Measurements from ENCODE around the gene SPTBN1.
"Not testable (repeated sequence)": the region's sequence is repeated elsewhere in the genome, so short reads cannot be mapped to it uniquely, and the experiment has no call there.

Gene SPTBN1

DNA sequence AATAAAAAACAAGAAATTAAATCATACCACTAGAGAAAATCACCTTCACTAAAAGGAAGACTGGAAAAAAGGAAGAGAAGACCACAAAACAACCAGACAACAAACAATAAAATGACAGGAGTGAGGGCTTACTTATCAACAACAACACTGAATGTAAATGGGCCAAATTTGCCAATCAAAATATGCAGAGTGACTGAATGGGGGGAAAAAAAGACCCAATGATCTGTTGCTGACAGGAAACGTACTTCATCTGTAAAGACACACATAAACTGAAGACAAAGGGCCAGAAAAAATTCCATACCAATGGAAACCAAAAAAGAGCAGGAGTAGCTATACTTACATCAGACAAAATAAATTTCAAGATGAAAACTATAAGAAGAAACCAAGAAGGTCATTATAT lies 241.8 kb downstream of the SPTBN1 start:
- DNase-seq, result no peak

DNA sequence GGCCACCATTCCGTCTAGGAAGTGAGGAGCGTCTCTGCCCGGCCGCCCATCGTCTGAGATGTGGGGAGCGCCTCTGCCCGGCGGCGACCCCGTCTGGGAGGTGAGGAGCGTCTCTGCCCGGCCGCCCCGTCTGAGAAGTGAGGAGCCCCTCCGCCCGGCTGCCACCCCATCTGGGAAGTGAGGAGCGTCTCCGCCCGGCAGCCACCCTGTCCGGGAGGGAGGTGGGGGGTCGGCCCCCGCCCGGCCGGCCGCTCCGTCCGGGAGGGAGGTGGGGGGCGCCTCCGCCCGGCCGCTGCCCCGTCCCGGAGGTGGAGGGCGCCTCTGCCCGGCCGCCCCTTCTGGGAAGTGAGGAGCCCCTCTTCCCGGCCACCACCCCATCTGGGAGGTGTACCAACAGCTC lies 242.8 kb downstream of the SPTBN1 start:
- DNase-seq, result not testable (repeated sequence)

DNA sequence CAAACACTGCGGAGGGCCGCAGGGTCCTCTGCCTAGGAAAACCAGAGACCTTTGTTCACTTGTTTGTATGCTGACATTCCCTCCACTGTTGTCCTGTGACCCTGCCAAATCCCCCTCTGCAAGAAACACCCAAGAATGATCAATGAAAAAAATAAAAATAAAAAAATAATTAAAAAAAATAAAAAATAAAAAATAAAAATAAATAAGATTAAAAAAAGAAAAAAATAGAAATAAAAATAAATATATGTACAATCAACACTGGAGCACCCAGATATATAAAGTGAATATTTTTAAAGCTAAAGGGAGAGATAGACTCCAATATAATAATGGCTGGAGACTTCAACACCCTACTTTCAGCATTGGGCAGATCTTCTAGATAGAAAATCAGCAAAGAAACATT lies 243.5 kb downstream of the SPTBN1 start:
- DNase-seq, result no peak

DNA sequence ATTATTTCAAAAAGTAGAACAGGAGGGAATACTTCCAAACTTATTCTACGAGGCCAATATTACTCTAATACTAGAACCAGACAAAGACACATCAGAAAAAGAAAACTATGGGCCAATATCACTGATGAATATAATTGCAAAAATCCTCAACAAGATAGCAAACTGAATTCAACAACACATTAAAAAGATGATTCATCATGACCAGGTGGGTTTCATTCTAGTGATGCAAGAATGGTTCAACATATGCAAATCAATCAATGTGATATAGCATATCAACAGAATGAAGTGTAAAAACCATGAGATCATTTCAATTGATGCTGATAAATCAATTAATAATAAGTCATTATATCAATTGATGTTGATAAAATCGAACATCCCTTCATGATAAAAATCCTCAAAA lies 244.9 kb downstream of the SPTBN1 start:
- DNase-seq, result no peak

DNA sequence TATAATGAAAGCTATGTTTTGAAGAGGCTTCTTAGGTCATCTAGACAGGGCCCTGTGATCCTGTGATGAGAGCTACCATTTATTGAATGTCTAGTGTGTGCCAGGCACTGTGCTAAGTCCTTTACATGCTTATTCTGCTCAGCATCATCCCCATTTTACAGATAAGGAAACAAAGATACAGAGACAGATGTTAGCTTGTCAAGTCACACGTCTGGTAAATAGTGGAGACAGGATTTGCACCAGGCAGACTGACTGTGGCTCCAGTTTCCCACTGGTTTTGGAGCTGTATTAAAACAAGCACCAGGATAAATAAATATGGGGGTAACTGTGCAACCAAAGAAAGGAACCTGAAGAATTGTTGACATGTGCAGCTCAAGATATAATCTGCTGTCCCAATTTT lies 248.1 kb downstream of the SPTBN1 start:
- no peak for DNase-seq

DNA sequence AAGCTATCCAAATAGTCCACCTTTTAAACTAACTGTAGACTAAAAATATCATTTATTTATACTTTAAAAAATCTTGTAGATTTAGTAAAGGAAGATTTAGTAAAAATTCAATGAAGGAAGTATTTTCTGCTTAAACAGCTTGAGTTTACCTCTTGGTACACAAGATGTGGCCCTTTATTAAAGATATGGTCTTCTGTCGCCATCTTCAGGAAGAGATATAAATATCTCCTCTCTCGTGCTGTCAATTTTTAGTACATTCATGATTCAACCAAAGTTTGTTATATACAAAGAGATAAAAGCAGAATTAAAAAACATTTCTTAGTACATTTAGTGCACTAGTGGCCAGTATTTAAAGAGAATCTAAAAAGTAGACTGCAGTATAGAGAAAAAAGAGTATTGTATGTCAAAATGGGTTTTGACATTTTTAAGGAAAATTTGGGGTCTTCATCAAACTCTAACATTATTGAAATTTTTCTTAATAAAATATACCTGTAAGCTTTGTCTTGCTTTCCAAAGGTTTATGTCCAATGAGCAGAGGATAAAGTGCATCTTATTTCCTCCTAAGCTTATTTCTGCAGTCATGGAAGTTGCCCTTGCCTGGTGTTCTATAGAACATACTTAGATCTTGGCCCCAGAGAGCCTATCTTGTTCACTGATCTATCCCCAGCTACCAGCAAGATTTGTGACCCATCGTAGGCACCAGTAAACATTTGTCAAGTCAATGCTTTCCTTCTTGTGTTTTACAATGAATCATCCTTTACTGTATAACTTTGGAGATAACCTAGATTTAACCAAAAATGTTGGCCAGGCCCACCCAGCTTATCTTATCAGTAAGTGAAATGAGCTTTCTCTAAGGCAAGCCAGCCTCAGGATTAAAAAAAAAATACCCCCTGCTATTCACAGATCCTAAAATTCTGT lies 248.8 kb downstream of the SPTBN1 start:
- peak in 1 of 56 donors; percentile 39 for DNase-seq

DNA sequence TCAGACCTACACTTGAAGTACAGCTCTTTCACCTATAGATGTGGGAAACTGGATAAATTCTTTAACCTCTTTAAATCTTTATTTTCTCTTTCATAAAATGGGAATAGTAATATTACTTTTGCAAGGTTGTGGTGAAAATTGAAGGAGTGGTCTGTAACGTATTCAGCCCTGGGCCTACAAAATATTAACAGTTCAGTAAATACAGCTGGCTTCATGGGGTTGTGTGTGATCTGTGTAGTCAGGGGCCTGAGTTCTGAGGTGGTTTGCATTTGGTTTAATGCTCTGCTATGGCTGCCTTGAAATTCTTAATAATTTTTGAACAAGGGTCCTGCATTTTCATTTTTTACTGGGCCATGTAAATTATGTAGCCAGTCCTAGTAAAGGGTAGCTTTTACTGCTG lies 250.5 kb downstream of the SPTBN1 start:
- DNase-seq, result no peak

DNA sequence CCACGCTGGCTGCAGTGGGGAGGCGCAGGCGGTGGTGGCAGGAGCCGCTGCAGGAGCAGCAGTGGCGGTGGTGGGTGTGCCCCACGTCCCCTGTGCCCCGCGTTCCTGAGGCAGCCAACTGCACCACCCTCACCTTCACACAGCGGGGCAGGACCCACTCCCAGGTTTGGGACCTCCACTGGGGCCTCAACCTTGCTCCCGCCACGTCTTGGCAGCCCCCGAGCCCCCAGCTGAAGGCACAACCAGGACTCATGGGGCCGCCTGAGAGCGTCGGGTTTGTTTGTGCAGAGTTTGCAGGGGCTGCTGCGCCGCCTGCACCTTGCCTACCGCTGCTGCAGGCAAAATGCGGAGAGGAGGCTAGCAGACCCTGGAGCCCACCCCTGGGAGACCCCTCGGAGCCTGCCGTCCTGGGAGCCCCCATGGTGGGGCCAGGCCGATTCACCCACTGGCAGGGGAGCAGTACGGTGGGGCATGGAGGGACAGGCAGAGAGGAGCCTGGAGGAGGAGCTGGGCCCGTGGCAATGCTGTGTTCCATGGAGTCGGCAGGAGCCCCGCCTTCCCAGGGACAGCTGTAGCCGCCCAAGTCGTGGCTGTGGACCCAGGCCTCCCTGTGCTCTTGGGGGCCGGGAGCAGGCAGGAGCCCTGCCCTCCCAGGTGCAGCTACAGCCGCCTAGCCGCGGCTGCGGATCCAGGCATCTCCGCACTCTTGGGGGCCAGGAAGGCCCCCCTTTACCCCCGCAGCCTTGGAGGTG lies 252.6 kb downstream of the SPTBN1 start:
- peak in 16 of 56 donors; percentile 4 to 30 (median 18) for DNase-seq

DNA sequence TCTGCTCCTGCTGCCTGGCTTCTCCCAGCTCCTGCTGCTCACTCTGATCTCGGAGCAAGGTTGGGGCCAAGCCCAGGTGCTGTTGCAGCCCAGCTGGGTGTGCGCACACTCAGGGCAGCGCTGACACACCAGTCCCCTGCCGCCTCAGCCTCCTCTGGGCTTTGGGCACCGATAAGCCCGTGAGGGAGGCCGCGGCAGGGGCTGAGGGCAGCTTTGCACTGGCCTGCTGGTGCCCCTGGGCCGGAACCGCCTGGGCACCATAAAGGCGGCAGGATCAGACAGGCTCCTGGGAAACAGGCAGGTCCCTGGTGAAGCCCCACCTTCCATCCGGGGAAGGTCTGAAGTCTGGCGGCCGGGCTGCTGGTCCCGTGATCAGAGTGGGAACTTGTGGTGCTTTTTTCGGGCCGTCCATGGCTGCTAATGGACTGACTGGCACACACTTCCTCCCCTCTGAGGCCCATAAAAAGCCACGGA lies 253.2 kb downstream of the SPTBN1 start:
- peak in 1 of 56 donors; percentile 9 for DNase-seq

DNA sequence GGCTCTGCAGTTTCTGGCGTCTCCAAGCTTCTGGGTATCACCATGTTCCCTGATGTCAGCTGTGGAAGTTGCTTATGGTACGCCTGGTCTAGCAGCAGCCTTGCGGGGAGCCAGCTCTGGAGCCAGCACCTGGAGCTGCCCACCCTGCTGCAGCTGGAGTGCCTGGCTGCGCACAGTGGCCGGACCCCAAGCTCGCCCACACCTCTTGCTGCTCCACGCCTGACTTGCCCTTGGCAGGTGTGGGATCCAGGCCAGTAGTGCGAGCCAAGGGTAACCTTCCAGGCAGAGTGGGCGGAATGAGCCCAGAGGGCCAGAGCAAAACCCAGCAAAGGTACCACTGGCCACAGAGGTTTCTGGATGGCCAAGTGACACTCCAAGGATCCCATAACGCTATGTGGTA lies 254.1 kb downstream of the SPTBN1 start:
- no peak for DNase-seq

DNA sequence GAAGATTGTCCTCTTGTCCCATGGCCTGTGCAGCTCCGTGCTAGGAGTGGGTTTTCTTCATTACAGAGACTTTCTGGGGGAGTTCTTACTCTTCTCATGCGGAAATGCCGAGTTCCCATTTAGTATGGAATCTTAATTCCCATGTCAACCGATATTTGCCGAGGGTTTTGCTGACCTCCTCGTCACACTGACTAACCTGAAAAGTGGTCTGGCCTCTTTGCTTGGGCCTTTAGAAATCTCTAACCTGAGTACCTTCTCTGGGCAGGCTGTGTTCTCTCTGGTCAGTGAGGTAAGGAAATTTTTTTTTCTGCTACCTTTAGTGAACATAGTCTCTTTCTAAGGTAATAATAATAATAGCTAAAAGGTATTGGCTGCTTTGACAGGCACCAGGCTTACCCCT lies 256.4 kb downstream of the SPTBN1 start:
- DNase-seq, result no peak

DNA sequence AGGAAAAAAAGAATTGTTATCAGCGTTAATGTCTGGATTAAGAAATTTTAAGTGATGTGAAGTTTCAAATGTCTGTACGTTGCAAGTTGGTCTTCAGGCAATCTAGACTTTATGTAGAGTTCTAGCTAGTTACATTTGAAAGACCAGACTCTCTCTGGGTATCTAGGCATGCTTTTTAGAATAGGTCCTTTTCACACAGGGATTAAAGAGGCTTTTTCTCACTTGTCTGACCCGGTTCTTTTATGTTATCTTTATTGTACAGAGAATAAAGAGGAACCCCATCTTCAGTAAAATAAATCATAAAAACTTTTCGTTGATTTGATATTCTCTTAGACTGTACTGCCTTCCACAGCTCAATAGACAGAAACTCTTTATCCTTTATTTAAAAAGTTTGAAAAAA lies 258.9 kb downstream of the SPTBN1 start:
- no peak for DNase-seq

DNA sequence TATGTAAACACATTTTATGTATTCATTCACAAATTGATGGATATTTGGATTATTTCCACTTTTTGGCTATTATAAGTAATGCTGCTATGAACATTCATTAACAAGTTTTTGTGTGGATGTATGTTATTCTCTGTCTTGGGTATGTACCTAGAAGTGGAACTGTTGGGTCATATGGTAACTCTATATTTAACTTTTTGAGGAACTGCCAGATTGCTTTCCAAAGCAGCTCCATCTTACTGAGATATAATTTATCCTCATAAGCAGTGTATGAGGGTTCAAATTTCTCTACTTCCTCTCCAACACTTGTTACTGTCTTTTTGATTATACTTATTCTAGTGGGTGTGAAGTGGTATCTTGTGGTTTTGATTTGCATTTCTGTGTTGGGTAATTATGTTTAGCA lies 260.2 kb downstream of the SPTBN1 start:
- DNase-seq, result no peak

DNA sequence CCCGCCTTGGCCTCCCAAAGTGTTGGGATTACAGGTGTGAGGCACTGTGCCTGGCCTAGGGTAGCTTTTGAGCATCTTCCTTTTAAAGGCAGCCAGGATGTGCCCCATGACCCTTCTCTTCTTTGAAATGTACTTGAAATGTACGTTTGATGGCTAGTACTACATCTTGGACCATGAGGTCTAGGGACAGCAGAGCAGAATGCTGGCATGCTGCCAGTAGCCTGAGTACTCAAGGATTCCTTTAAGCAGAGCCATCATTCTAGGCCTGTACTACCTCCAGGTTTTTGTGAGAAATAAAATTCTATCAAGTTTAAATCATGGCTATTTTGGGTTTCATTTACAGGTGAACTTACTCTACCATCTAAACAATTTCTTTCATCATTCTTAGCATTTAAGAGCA lies 264.4 kb downstream of the SPTBN1 start:
- no peak for DNase-seq

Data from amygdala (tissue), 56 donors.